Measurements from ENCODE around the gene SLC49A3.
"Not testable (repeated sequence)": the region's sequence is repeated elsewhere in the genome, so short reads cannot be mapped to it uniquely, and the experiment has no call there.

SLC49A3 gene

GRCh38 chr4:648579-649292, 40.2 kb downstream of the SLC49A3 start:
- no peak for TF ChIP-seq CTCF (conservative IDR thresholded peaks at IDR 0.05; ENCODE audit: low read depth, low read length)
- no peak overlapping the region for H3K4me3 ChIP-seq (ENCODE audit: low read depth, low read length)
- no peak for DNase-seq (ENCODE audit: low read depth)

- H3K4me3 ChIP-seq (ENCODE audit: low read depth, low read length): no peak overlapping the region
- no peak for DNase-seq (ENCODE audit: low read depth)
- no peak for TF ChIP-seq CTCF (conservative IDR thresholded peaks at IDR 0.05; ENCODE audit: low read depth, low read length)
Observed at GRCh38 chr4:647481-647880, 41.5 kb downstream of the SLC49A3 start.

GRCh38 chr4:646460-646859, 42.5 kb downstream of the SLC49A3 start:
- no peak for TF ChIP-seq CTCF (conservative IDR thresholded peaks at IDR 0.05; ENCODE audit: low read depth, low read length)
- no peak overlapping the region for H3K4me3 ChIP-seq (ENCODE audit: low read depth, low read length)
- no peak for DNase-seq (ENCODE audit: low read depth)

- not testable (repeated sequence) for H3K4me3 ChIP-seq (ENCODE audit: low read depth, low read length); DNase-seq (ENCODE audit: low read depth)
Observed at GRCh38 chr4:642366-642765, 46.6 kb downstream of the SLC49A3 start.

GRCh38 chr4:637536-638280, 51.2 kb downstream of the SLC49A3 start:
- DNase-seq (ENCODE audit: low read depth): peak; percentile 11
- H3K4me3 ChIP-seq (ENCODE audit: low read depth, low read length): peak overlapping the region; percentile 6
- TF ChIP-seq CTCF (conservative IDR thresholded peaks at IDR 0.05; ENCODE audit: low read depth, low read length): no peak

- TF ChIP-seq CTCF (conservative IDR thresholded peaks at IDR 0.05; ENCODE audit: low read depth, low read length): no peak
- no peak for DNase-seq (ENCODE audit: low read depth)
- no peak overlapping the region for H3K4me3 ChIP-seq (ENCODE audit: low read depth, low read length)
Observed at GRCh38 chr4:636628-637159, 52.3 kb downstream of the SLC49A3 start.

- H3K4me3 ChIP-seq (ENCODE audit: low read depth, low read length): no peak overlapping the region
- DNase-seq (ENCODE audit: low read depth): no peak
- no peak for TF ChIP-seq CTCF (conservative IDR thresholded peaks at IDR 0.05; ENCODE audit: low read depth, low read length)
Observed at GRCh38 chr4:635851-636627, 52.9 kb downstream of the SLC49A3 start.

- DNase-seq (ENCODE audit: low read depth); H3K4me3 ChIP-seq (ENCODE audit: low read depth, low read length): not testable (repeated sequence)
Observed at GRCh38 chr4:635066-635835, 53.7 kb downstream of the SLC49A3 start.

All from choroid plexus epithelial cell (primary cell).